ENCODE measurements around the gene ITSN1.

DNA sequence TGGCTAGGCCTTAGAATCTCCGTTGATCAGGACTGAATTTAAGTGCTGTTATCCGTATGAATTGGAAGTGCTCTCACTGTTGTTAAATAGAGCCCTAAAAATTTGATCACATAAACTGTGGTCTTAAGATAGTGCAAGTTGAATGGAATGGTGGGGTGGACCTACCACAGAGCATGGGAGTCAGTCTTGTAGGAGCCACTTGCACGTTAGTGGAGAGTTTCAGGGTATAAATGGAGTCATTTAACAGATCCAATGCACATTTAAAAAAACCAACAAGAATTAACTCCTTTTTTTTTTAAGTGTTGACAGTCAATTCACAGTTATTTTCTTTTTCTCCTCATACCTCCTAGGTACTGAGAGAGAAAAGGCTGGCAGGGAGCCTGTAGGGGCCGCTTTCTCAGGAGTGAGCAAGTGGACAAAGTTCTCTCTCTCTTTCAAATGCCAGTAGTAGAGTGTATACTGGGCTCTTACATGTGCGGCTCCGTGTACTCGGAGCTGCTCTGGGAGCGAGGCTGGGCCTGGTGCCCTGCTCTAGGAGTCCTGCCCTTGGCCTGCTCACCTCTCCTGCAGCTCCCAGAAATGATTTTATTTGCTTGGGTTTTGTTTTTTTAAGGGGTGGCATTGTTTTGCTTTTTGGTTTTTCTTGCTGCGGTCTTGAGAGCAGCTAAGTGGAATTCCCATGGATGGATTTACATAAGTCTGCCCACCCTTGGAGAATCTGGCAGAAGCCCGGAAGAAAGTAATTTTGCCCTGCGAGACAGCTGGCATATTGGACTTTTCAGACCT, 182.0 kb downstream of the ITSN1 start:
- TF ChIP-seq, protein P1, sequence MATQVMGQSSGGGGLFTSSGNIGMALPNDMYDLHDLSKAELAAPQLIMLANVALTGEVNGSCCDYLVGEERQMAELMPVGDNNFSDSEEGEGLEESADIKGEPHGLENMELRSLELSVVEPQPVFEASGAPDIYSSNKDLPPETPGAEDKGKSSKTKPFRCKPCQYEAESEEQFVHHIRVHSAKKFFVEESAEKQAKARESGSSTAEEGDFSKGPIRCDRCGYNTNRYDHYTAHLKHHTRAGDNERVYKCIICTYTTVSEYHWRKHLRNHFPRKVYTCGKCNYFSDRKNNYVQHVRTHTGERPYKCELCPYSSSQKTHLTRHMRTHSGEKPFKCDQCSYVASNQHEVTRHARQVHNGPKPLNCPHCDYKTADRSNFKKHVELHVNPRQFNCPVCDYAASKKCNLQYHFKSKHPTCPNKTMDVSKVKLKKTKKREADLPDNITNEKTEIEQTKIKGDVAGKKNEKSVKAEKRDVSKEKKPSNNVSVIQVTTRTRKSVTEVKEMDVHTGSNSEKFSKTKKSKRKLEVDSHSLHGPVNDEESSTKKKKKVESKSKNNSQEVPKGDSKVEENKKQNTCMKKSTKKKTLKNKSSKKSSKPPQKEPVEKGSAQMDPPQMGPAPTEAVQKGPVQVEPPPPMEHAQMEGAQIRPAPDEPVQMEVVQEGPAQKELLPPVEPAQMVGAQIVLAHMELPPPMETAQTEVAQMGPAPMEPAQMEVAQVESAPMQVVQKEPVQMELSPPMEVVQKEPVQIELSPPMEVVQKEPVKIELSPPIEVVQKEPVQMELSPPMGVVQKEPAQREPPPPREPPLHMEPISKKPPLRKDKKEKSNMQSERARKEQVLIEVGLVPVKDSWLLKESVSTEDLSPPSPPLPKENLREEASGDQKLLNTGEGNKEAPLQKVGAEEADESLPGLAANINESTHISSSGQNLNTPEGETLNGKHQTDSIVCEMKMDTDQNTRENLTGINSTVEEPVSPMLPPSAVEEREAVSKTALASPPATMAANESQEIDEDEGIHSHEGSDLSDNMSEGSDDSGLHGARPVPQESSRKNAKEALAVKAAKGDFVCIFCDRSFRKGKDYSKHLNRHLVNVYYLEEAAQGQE (IDR thresholded peaks at IDR 0.05; ENCODE audit: insufficient read depth in 1 of 2, low read depth in 2 of 2, low read length in 1 of 2): no peak
- TF ChIP-seq, protein P2, sequence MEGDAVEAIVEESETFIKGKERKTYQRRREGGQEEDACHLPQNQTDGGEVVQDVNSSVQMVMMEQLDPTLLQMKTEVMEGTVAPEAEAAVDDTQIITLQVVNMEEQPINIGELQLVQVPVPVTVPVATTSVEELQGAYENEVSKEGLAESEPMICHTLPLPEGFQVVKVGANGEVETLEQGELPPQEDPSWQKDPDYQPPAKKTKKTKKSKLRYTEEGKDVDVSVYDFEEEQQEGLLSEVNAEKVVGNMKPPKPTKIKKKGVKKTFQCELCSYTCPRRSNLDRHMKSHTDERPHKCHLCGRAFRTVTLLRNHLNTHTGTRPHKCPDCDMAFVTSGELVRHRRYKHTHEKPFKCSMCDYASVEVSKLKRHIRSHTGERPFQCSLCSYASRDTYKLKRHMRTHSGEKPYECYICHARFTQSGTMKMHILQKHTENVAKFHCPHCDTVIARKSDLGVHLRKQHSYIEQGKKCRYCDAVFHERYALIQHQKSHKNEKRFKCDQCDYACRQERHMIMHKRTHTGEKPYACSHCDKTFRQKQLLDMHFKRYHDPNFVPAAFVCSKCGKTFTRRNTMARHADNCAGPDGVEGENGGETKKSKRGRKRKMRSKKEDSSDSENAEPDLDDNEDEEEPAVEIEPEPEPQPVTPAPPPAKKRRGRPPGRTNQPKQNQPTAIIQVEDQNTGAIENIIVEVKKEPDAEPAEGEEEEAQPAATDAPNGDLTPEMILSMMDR (IDR thresholded peaks at IDR 0.05): no peak
- TF ChIP-seq POLR2AphosphoS5 (IDR thresholded peaks at IDR 0.05; ENCODE audit: low read depth, low read length): no peak
